ENCODE data around the gene OR2A2.
"Not testable (repeated sequence)": the region's sequence is repeated elsewhere in the genome, so short reads cannot be mapped to it uniquely, and the experiment has no call there.

The OR2A2 gene, protein sequence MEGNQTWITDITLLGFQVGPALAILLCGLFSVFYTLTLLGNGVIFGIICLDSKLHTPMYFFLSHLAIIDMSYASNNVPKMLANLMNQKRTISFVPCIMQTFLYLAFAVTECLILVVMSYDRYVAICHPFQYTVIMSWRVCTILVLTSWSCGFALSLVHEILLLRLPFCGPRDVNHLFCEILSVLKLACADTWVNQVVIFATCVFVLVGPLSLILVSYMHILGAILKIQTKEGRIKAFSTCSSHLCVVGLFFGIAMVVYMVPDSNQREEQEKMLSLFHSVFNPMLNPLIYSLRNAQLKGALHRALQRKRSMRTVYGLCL

DNA sequence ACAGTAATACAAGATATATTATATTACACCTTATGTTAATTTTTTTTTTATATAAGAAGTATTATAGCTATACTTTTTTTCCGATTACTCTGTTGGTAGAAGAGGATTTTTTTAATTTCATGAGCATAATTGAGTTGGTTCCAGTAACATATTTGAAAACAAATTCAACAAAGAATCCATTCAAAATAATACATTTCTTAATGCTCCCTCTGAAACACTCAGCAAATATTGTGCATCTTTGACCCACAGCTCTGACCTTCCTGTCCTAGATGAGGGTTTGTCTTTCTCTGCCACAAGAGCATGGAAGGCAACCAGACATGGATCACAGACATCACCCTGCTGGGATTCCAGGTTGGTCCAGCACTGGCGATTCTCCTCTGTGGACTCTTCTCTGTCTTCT lies at the start of gene OR2A2:
TSS of gene OR2A2 (plus strand) at position 301 of the 400 bp plus-strand sequence. CDS start at position 301, 0 bp downstream.
- DNase-seq = no peak

DNA sequence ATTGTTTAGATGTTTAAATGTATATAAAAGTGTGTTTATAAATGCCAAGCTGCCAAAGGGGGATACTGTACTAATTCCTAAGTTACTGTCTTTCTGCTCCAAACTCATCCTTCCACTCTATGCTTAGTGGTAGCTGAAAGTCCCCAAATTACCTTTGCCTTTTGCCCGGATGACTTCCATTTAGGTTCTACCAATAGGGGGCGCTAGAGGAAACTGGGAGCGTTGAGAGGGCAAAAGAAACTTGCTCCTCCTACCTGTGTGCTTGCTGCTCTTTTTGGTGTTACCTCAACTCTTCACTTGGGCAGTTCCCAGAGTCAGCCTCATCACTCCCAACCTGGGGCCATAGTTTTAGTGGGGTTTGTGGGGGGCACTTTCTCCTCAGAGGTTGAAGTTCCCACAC lies 45.7 kb upstream of the OR2A2 start:
- DNase-seq = no peak

DNA sequence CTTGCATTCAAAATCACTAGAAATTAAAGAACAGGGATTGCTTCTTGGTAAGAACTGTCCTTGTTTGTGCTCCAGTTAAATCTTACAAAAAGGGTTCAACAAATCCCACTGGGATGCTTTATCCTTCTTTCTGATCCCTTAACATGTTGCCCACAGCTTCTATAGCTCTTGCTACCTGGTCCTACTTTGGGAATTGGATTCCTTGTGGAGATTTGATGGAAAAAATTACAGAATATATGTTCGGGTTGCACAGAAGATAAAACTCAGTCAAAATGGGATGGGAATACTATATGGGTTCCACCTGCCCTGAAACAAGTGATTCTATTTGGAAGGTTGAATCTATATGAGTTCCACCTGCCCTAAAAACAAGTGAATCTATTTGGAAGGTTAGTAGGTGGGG lies 39.9 kb upstream of the OR2A2 start, which contains the start of gene OR2A25:
TSS of gene OR2A25 (plus strand) at position 301 of the 400 bp plus-strand sequence. CDS start 4,409 bp downstream, outside the sequence.
- no peak for DNase-seq

DNA sequence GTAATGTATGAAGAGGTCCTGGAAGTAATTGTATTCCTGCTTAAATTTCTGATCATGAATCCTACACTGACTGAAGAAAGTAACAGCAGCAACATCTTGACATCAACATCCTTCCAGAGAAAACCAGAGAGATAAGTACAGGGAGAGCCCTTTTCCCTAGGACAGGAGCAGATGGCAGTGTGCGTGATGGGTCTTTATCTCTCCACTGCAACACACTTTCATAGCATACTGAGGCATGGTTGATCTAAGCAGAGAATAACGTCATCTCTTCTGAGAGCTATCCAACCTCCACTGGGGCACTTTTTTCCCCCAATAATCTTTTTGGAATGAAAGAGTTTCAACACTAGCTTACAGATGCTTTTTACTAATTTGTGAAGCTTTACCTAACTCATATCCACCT lies 39.4 kb upstream of the OR2A2 start:
- DNase-seq = no peak

DNA sequence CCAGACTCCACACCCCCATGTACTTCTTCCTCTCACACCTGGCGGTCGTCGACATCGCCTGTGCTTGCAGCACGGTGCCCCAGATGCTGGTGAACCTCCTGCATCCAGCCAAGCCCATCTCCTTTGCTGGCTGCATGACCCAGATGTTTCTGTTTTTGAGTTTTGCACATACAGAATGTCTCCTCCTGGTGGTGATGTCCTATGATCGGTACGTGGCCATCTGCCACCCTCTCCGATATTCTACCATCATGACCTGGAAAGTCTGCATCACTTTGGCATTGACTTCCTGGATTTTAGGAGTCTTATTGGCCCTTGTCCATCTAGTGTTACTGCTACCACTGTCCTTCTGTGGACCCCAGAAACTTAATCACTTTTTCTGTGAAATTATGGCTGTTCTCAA lies 35.0 kb upstream of the OR2A2 start:
- DNase-seq = no peak

DNA sequence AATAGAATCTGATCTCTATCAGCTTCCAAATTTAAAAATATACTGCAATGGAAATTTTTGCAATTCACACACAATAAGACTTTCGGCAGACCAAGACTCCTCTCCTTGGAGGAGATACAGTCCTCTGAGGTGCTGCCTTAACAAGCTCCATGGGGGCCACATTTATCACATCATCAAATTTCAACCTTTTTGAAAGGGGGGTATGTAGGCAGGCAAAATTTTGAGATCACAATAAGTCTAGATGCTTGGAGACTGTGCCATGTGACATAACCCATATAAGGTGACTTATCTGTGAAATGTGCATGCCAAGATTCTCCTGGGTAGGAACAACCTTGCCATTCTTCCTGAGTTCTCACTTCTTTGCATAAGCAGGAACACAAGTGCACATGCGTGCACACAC lies 23.4 kb upstream of the OR2A2 start, which contains the start of gene OR2A12:
TSS of gene OR2A12 (plus strand) at position 301 of the 400 bp plus-strand sequence. CDS start 8,830 bp downstream, outside the sequence.
- no peak for DNase-seq

DNA sequence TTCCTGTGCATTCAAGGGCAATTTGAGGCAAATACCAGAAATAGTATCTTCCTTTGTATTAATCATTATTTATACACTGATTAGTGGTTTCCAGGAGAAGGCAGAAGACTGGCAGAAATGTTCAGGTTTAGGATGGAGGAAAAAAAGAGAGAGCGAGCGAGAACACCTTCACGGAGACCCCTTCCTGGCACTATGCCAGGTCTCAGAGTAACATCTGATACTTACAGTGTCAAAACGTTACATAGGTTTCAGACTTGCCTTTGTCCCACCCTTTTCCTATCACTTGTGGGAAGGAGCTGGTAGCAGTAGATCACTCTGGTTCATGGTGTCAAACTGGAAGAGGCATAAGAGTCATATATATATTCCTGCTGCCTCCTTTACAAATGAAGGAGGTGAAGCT lies 22.7 kb upstream of the OR2A2 start:
- no peak for DNase-seq

DNA sequence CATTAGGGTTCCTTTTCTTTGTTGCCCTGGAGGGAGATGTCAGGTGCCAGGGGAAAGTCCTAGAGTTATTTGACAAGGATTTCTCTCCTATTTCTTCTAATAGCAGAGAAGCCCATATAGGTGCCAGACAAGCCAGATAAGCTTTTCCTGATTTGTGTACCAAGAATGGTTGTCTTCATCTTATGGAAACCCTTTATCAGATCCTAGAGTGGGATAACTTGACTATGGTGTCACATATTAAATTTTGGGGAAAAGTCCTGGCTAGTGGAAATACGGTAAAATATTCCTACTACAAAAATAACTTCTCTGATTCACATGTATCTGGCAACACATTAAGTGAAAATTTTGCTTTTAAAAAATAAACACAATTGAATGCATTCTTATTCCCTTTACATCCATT lies 22.2 kb upstream of the OR2A2 start:
- DNase-seq = no peak

DNA sequence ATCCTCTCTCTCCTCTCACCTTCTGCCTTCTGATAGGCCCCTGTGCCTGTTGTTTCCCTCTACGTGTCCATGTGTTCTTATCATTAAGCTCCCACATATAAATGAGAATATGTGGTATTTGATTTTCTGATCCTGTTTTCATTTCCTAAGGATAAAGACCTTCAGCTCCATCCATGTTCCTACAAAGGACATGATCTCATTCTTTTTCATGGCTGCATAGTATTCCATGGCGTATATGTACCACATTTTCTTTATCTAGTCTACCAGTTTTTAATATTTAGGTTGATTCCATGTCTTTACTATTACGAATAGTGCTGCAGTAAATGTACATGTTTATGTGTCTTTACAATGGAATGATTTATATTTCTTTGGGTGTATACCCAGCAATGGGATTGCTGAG lies 18.7 kb upstream of the OR2A2 start:
- no peak for DNase-seq

DNA sequence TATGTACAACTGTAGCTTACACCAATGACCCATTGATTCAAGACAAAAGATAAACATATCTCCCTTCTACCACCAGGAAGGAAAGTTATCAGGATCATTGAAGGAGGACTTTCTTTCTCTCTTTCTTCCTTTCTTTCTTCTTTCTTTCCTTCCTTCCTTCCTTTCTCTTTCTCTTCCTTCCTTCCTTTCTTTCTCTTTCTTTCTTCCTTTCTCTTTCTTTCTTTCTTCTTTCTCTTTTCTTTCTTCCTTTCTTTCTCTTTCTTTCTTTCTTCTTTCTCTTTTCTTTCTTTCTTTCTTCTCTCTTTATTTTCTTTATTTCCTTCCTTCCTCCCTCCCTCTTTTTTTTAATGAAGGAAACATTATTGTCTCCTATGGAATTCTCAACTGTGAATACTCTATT lies 10.6 kb upstream of the OR2A2 start:
- no peak for DNase-seq

DNA sequence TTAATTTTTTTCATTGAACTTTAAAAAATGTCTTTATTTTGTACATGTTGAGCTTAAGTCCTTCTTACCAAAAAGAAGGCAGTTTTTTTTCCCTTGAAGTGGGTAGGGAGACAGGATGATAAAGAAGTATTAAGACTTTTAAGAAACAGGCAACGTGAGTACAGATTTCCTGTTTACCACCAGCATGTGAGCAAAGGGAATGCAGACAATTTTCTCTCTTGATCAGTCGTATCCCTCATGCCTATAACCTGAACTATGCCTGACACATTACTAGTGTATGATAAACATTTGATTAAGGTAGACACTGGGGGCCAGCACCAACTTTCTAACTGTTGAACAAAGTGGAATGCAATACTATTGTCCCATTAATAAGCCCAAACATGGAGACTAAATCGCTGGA lies 8.8 kb upstream of the OR2A2 start:
- DNase-seq = no peak

DNA sequence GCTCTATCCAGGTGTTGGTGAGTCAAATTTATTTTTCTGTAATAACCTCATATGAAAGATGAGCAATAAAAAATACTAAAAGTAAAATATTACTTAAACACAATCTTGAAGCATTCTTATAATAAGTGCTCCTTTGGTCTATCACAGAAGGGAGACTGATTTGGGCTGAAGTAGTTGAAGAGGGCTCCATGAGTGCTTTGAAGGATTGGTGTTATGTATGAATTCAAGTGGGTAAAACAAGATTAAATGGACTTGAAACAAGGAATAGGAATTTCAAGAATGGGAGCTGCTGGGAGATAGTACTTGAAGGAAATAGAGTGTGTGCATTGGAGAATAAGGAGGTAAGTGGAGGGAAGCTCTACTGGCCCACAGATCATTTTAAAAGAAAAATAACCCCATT lies 7.3 kb upstream of the OR2A2 start:
- no peak for DNase-seq

DNA sequence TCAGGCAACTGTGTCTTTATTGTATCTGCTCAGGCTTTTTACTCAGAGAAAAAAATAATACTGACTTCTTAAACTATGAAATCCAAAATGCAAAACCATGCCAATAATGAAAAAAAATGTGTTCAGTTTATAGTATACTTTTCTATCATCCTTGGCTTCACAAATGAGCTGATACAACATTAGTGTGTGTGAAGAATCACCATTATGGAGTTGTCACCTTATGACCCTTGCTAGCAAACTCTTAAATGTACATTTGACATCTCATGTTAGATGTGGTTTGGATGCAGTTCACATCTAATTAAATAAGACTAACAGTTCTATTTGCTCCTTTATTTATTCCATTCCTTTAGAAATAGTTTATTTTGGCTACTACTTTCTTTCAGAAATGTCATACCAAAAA lies 4.2 kb upstream of the OR2A2 start:
- no peak for DNase-seq

DNA sequence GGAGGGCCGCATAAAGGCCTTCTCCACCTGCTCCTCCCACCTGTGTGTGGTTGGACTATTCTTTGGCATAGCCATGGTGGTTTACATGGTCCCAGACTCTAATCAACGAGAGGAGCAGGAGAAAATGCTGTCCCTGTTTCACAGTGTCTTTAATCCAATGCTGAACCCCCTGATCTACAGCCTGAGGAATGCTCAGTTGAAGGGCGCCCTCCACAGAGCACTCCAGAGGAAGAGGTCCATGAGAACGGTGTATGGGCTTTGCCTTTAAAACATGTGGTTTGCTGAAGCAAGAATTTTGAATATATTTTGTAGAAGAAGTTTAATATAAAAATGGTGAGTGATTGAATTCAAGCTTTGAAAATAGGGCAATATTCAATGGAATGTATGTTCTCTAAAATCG lies 889 bp downstream of the OR2A2 start:
- DNase-seq = no peak

DNA sequence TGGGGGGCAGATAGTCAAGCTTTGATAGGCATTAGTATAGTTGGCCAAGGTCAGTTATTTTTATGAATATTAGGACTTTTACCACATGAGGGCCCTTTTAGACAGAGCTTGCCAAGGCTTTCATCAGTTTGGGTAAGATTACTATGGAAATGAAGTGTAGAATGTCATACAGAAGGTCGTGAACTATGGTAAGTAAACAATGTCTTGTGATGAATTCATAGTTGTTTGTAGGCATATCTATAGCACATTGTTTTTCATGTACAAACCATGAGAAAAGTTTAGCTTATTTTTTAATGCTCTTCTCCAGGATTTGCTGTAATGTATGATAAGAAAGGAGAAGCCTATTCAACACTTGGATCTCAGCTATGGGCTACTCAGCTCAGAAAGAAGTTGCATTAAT lies 4.3 kb downstream of the OR2A2 start:
- DNase-seq = no peak

DNA sequence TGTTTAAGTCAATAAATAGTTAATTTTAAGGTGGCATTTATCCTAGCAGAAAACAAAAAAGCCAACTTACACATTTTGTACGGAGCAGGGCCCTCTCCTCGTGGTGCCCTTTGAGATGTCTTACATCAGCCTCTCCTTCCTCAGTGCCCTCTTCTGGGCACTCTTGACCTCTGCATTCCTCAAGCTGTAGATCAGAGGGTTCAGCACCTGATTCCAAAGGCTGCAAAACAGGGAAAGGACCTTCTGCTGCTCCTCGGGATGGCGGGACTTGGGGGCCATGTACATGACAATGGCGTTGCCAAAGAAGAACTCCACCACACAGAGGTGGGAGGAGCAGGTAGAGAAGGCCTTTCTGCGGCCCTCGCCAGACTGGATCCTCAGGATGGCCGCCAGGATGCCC lies 9.0 kb downstream of the OR2A2 start:
- DNase-seq = no peak

DNA sequence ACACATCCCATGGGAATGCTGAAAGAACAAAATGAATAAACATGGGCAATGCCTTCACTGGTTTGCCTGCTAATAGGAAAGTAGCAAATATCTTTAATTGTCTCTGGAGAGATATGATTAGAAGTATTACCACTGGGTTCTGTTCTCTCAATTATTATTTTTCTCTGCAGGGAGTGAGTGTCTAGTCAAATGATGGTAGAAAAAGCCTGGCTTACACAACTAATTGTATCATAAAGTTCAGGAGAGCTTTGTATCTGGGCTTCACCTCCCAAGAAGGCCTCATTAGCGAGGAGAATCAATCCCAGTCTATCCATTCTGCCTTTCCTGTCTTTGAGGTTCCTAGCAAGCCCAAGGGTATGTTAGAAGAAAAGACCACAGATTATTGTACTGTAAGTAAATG lies 13.5 kb downstream of the OR2A2 start, which contains the start of gene OR2A14:
TSS of gene OR2A14 (plus strand) at position 301 of the 400 bp plus-strand sequence. CDS start 5,937 bp downstream, outside the sequence.
- no peak for DNase-seq

DNA sequence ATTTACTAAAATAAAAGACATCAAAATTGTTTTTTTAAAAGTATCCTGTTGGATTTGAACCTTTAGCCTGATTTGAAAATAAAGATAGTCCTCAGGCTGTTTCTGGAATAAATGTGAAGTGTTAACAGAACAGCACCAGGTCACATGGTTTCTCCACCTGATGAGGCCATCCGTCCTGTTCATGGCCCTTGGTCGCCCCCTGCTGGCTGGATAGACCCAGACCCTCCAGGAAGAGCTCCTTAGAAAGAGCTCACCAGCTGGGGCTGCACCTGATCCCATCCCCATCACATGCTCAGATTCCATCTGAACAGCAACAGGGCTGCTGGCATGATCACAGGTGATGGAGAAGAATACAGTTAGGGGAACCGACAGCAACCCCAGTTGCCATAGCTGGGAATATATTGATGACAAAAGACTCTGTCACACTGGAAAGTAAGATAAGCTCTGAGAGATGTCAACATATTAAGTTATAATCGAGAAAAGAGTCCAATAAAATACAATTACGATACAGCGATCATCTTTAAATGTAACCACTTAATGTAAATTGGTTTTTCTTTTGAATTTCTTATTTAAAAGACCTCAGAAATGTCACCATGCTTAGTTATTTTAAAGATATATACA lies 18.4 kb downstream of the OR2A2 start:
- peak; percentile 60 to 73 for DNase-seq

DNA sequence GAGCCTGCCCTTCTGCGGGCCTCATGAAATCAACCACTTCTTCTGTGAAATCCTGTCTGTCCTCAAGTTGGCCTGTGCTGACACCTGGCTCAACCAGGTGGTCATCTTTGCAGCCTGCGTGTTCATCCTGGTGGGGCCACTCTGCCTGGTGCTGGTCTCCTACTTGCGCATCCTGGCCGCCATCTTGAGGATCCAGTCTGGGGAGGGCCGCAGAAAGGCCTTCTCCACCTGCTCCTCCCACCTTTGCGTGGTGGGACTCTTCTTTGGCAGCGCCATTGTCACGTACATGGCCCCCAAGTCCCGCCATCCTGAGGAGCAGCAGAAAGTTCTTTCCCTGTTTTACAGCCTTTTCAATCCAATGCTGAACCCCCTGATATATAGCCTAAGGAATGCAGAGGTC lies 20.2 kb downstream of the OR2A2 start:
- DNase-seq = not testable (repeated sequence)

DNA sequence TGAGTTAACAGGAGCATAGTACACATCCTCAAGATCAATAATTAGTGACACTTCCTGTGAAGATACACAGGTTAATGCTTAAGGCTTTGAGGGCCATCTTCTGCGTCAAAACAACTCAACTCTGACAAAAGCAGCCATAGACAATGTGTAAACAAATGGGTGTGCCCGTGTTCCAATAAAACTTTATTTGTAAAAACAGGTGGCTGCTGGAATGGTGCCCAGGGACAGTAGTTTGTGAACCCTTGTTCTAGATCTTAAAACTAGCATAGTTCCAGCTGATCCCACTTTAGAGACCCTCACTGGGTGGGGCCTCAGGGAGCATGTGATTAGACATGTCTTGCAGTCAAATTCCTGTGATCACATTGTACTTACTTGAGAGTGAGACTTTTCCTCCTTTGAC lies 21.3 kb downstream of the OR2A2 start:
- DNase-seq = no peak

DNA sequence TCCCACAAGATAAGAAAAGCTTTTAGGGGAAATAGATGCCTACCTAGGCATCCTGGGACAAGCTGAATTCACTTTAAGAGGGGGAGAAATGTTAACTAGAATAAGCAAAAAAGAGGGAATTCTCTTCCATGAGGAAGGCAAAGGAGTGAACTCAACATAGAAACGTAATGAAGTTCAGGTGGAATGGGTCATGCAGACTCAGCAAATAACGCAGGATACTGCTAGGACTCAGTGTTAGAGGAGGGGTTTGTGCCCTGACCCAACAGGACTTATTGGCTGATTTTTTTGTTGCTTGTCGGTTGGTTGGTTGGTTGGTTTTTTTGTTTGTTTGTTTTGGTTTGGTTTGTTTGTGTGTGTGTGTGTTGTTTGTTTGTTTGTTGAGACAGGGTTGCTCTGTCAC lies 22.9 kb downstream of the OR2A2 start:
- DNase-seq = no peak

DNA sequence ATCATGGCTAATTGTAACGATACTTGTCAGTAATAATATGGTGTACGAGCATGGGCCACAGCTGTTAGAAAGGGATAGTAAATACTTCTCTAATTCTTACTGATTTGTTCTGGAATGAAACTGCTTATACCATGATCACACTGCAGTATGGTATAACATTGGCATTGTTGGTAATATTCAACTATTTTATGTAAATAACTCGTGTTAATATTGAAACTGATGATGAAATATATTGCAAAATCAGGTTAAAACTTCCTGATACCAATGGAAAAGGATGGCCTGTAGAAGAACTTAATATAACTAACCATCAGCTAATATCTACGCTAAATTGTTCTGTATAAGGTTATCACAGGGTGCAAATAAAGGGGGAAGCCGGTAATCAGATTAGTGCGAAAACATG lies 23.9 kb downstream of the OR2A2 start:
- no peak for DNase-seq

DNA sequence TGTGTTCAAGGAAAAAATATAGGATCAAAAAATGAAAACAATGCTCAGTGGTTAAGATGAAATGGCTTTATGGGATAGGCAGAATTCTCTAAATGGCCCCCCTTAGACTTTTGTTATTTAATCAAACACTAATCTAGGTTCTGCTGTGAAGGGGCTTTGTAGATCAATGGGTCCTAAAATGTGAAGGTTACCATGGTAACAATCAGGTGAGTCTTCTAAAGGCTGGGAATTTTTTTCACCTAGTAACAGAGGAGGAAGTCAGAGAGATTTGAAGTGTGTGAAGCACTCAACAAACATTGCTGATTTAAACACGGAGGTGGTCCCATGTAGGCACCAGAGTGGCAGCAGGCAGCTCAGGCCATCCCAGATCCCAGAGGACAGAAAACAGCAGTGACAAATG lies 24.7 kb downstream of the OR2A2 start:
- DNase-seq = no peak

DNA sequence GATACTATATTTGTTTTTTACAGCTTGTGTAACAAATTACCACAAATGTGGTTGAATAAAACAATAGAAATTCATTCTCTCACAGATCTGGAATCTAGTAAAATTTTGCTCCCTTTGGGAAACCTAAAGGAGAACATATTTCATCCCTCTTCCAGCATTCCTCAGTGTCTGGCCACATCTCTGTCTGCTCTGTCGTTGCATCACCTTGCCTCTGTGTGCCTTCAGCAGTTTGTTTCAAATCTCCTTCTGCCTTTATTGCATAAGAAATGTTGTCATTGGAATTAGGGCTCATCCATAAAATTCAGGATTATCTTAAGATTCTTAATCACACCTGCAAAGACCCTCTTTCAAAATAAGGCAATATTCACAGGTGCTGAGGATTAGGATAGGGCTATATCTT lies 28.1 kb downstream of the OR2A2 start:
- no peak for DNase-seq

DNA sequence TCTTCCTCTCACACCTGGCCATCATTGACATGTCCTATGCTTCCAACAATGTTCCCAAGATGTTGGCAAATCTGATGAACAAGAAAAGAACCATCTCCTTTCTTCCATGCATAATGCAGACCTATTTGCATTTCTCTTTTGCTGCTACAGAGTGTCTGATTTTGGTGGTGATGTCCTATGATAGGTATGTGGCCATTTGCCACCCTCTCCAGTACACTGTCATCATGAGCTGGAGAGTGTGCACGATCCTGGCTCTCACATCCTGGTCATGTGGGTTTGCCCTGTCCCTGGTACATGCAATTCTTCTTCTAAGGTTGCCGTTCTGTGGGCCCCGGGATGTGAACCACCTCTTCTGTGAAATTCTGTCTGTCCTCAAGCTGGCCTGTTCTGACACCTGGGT lies 32.8 kb downstream of the OR2A2 start:
- no peak for DNase-seq
